HuH-7.5 (cell line): ENCODE data around the gene SMPX.

Experiments used
- DNase-seq: peaks from one replicate; pipeline ENCODE4 v3.0.0; 2011; ENCODE audit warnings: low spot score

SMPX gene

DNA sequence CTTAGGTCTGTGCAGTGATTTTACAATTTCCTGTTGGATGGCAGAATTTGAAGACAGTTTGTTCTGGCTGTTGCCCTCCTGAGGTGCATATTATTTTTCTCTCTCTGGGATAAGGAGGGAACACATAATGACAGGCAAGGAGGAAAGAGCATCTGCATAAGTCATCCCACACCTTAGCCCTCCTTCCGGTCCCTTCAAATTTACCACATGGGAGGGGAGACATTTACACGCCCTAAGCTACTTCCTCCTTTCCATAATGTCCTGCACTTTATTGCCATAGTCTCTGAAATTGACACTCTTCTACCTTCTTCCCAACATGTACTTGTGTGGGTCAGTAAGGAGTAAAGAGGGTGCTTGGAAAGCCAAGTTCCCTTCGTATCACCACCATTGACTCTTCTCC is 13.9 kb downstream of the SMPX start:
- DNase-seq = no peak

GRCh38 chrX:21741869-21742701 is 15.8 kb downstream of the SMPX start:
- DNase-seq = no peak

DNA sequence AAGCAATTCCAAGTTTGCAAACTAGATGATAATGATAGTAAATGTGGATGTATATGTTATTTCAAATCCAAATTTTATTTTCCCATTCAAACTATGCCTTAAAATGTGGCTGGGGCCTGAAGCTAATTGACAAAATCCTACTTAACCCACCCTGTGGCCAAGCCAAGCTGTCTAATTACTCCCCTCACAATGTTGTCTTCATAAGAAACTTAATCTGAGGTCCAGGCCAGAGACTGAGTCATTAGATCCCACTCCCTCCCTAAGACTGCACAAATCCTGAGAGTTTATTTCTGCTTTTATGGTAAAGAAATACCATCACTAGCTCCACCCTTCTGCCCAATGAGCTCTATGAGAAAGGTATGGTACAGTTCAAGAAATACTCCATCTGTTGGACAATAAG is 16.6 kb downstream of the SMPX start:
- DNase-seq = no peak

DNA sequence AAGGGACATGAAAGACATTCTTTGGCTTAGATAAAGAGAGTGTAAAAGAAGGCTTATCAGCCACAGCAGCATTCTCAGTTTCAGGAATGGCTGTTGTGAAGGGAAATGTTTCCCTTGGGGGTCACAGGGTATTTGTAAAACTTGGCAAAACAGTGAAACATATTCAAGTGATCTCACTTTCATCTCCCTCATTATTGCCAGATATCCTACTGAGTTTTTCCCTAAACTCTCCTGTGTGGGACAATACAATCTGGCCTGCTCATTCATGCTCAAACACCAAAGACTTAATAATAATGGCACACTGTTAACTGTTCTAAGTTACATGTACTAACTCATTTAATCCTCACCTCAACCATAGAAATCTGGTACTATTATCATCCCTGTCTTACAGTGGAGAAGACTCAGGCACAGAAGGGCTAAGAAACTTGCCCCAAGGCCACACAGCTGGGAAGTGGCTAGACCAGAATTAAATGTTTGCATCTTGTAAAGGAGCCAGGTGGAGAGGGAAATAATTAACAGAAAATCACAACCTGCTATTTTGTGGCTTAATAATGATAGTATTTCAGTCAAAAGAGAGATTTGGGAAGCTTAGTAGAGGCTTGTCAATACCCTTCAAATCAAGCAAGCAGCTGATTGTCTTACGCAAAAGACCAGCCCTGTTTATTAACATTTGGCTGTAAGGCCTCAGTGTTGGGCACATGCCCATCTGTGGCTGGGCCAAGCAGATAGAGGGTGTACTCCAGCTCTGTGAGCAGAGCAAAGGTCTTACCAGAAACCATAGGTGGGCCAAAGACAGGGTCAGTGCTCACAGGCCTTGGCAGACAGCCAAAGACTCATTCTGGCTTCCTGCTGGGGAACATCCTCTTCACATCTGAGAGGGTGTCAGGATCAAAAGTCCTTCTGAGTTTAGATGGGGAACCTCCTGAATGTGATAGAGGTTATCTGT is 17.3 kb downstream of the SMPX start:
- DNase-seq = no peak

- DNase-seq = no peak
Measured at GRCh38 chrX:21738950-21739287, 19.0 kb downstream of the SMPX start.

DNA sequence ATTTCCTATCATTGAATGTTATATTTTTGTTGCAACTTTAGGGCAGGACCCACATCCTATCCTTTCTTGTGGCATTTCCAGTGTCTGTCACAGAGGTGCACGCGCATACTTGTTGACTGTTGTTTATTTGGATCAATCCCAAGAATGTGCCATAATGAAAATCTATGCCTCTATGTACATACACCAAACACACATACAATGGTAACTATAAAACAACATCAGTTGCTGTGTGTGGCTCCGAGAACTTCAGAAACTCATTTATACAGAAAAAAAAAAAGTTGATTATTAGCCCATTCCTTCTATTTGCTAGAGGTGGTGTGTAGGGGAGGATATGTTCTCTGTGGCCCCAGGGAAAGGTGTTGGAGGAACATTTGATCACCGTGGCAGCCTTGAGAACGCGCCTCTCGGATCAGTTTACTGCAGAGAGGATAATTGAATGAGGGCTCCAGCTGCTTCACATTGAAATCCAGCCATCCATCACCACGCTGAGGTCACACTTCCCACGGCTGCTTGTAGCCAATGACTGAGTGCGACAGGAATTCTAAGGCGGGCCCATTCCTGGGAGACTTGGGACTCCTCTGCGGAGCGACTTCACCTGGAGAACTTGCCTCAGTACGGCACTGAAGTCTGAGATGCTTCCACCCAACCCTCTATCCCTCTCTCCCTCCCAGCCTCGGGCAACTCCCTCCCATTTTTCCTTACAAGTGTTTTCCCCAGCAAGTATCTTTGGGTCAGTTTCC is 19.5 kb downstream of the SMPX start:
- DNase-seq = no peak

DNA sequence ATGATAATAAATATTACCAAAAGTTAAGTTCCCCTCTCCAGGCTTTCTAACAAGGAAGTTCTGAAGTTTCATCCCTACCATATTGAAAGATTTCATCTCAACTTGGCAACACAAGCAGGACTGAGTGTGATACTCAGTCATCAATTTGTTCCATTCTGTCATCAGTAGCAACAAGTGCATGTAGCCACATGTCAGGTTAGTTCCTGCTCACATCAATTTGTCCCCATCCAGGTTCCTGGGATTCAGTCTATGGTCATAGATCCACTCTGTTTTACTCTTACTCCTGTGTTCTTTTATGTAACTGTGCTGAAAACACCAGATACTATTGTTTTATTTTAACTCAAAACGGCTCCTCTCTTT is 22.2 kb downstream of the SMPX start:
- DNase-seq = no peak

- DNase-seq = no peak
Measured at GRCh38 chrX:21735038-21735767, 22.7 kb downstream of the SMPX start.

DNA sequence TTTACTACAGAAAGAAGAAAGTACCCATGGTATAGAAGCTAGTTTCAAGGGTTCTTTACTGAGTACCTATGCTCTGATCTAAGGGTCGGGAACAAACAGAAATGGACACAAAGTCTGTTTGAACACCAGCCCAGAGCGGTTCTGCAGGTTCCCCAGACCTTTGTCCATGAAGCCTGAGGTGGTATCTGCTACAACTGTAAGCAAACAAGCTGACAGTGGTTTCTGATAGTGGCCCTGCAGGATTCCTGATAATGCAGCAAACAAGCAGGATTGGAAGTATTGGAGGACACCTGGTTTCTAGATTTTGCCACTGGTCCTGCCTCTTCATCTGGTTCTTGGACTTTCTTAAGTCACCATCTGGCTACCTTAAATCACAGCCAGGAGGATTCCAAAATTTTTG is 23.7 kb downstream of the SMPX start:
- no peak for DNase-seq

- DNase-seq = no peak
Measured at GRCh38 chrX:21733705-21734104, 24.2 kb downstream of the SMPX start.

DNA sequence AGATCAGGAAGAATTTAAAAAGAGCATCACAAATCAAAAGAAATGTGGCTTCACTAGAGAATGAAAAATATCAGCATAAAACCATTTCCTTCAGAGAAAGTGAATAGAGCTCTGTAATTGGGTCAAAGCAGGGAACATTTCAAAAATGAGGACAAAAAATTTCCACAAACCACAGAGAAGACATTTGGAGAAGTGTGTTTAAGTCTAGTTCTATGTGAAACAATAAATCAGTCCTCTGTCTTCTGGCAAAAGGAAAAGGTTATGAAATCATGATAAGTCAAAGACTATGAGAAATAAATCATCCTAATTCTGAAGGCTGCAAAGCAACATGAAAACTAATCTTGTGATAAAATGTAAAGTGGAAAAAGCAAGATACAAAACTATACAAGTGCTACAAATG is 27.9 kb downstream of the SMPX start:
- DNase-seq = no peak

DNA sequence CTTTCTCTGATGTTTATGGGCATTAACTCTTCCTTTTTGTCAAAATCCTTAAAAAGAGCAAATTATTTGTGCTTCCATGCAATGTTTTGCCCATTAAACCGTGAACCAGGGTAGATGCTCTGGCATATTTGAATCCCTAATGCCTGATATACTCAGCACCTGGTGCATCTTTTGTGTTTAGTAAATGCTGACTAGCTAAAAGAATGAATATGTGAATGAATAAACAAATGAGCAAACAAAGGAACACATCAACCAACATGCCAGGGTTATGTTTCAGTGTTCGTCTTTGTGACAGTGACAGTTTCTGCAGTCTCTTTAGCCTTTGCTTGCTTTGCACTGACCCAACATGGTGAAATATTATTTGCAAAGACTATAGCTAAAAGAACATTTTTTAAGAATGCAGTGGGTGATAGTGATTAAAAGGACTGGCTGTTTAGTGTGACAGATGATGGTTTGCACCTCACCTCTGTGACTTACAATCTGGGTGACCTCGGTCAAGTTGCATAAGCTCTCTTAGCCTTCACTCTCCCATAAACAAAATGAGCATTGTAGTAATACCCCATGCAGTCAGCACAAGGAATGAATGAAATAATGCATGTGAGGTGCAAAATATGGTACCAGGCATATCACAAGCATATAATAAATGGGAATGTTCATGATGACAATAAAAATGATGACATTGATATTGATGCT is 29.5 kb downstream of the SMPX start:
- DNase-seq = no peak

DNA sequence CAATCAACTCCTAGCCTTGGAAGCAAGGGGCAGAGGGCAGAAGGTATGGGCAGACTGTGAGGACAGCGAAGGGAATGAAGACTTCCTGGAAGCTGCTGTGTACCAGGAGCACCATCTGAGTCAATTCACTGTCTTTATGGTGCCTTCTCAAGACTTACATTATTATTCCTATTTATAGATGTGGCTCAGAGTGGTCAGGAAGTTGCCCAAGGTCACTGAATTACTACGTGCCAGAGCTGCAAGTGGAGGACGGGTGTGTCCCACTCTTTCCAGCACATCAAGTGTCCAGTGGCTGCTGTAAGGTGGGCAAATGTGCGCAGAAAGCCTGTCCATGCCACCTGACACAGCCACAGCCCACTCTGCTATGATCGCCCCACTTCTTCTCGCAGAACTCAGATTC is 32.0 kb downstream of the SMPX start:
- DNase-seq = no peak

DNA sequence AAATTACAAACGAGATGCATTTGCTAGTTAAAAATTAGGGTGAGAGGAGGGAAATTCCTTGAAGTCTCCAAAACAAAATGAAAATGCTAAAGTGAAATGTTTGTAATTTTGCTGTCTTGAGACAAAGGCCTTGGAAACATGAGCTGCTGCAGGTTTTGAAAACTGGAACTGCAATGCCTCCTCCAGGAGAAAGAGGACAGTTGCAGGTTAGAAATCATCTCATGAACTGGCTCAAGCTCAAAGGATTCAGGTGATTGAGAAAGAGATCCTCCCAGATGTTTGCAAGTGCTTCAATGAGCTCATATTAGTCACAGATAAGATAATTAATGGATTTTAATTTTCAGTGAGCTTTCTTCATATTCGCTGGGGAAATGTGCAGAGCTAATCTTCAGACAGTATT is 32.4 kb downstream of the SMPX start:
- DNase-seq = no peak

DNA sequence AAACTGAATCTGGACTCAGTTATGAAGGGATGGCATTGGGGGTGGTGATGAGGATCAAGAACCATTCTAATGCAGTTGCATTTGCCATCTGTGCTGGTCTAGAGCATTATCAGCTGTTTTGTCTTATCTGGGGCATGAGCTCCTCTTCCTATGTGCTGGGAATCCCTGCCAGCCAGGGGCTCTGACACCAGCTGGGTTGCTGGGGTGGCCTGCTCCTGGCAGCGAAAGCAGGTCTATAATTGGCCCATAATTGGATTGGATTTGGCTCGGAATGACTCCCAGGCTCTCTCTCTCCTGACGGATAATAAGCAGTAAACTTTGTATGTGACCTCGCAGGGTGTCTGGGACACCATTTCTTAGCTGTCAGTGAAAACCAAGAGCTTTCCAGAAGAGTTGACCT is 34.1 kb downstream of the SMPX start:
- no peak for DNase-seq

- no peak for DNase-seq
Measured at GRCh38 chrX:21723084-21723483, 34.8 kb downstream of the SMPX start.

GRCh38 chrX:21721195-21721594 is 36.7 kb downstream of the SMPX start:
- DNase-seq = no peak

GRCh38 chrX:21718575-21718974 is 39.3 kb downstream of the SMPX start:
- DNase-seq = no peak

GRCh38 chrX:21717802-21718201 is 40.1 kb downstream of the SMPX start:
- DNase-seq = no peak

- DNase-seq = no peak
Measured at GRCh38 chrX:21715825-21716224, 42.1 kb downstream of the SMPX start.

GRCh38 chrX:21715337-21715736 is 42.6 kb downstream of the SMPX start:
- no peak for DNase-seq

DNA sequence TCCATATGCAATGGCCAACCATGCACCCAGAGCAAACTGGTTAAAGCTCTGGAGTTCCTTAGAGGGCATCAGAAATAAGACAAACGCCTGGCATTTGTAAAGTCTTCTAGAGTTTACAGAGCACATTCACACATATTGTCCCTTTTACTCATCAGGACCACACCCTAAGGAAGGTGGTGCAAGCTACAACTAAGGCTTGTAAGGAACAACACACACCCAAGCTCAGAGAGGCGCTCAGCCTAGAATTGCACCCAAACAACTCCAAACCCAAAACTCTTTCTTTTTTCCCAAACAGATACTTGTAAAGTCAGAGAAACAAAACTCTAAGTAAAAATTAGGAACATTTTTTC is 46.1 kb downstream of the SMPX start:
- no peak for DNase-seq
